NCI-H2107 treated with DMSO at 0.1 percent for 48 hours (cell line): ENCODE measurements around the gene KLHL15.
"Not testable (repeated sequence)": the region's sequence is repeated elsewhere in the genome, so short reads cannot be mapped to it uniquely, and the experiment has no call there.

Experiments
- DNase-seq: peaks from one replicate; lab custom pipeline; 2025; ENCODE audit not compliant: unreplicated experiment; lab: John Stamatoyannopoulos, UW

KLHL15 gene

DNA sequence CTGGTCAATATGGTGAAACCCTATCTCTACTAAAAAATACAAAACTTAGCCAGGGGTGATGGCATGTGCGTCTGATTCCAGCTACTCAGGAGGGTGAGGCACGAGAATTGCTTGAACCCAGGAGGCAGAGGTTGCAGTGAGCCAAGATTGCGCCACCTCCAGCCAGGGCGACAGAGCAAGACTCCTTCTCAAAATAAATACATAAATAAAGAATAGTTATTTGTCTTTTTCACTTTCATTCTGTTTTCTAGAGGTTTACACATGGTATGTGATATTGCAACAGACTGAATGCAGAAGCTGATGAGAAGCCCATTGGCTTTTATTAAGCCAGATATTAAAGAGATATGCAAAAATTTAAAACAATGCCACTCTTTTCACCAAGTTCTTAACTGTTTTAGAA lies 8.2 kb downstream of the KLHL15 start:
- DNase-seq = no peak

DNA sequence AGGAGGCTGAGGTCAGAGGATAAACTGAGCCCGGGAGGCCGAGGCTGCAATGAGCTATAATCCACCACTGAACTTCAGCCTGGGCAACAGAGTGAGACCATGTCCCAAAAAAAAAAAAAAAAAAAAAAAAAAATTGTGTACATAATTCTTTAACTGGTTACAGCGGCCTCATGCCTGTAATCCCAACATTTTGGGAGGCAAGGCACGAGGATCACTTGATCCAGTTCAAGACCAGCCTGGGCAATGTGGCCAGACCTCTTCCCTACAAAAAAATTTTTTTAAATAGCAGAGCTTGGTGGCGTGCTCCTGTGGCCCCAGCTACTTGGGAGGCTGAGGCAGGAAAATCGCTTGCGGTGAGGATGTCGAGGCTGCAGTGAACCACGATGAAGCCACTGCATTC lies 9.3 kb downstream of the KLHL15 start:
- DNase-seq = no peak

DNA sequence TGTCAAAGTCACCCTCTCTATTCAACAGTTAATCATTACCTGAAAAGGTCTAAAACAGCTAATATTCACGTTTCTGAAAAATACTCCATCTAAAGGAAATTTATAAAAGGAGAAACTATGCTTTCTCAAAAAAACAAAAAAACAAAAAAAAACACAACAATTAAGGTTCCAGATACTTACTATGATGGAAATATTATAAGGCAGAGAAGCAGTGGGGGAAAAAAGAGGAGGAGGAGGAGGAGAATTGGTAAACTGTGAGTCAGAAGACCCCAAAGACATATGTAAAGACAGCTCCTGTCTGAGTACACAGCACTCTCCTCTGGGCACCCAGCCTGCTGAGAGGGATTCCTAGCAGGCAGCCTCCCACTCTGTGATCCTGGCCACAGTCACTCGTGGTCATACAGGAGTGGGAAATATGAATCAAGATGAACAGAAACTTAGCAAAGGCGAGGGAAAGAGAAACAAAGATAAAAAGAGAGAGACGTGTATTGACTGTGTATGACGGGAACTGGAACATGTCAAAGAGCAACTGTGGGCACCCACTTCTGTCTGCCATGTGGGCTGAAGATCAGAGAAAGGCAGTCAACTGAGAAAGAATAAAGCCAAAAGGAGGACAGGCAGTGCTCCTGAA lies 12.5 kb downstream of the KLHL15 start:
- no peak for DNase-seq

DNA sequence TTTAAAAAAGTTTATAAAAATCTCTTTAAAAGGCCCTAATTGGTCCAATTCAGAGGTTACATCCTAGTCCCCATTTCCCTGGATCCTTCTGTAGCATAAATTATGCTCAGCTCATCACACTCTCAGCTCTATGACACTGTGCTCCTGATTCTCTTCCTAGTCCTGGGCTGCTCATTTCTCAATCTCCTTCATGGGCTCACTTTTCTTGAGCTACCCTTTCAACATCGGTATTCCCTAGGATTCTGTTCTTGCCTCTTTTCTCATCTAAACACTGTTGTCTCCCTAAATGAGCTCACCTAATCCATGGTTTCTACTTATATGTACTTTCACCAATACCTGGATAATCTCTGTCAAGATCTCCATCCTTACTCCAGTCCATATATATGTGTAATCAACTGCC lies 14.7 kb downstream of the KLHL15 start:
- DNase-seq = no peak

DNA sequence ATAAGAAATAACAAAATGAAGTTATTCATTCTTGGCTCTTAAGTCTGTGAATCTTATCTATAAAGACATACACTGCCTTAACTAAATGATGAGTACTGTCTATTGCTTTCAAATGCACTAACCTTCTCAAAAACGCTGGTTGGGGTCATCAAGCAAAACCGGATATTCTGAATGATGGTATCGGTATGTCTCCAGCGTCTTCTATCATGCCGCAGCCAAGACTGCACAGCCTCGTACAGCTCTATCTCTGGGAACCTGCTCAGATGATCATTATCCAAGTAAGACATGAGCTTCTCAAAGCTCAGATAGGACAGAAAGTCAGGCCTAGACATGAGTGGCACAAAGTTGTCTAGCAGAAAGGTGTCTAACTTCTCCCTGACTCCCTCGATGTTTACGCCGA lies 21.1 kb downstream of the KLHL15 start:
- DNase-seq = no peak

DNA sequence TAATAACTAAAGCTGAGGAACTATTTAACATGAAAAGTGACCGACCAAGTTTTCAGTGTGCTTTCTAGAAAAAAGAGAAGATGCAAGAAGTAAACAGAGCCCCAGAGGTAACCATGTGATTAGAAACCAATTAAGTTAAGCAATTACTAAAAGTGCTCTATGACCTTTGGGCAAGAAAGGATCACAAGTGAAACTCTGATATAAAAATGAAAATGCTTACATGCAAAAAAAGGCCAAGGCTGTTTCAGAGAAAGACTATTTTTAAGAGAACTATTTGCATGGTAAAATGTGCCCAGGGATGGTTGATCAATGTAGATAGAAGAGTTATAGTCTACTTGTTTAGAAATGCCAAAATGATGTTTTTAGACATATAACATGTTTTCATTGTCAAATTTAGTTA lies 22.0 kb downstream of the KLHL15 start:
- no peak for DNase-seq

DNA sequence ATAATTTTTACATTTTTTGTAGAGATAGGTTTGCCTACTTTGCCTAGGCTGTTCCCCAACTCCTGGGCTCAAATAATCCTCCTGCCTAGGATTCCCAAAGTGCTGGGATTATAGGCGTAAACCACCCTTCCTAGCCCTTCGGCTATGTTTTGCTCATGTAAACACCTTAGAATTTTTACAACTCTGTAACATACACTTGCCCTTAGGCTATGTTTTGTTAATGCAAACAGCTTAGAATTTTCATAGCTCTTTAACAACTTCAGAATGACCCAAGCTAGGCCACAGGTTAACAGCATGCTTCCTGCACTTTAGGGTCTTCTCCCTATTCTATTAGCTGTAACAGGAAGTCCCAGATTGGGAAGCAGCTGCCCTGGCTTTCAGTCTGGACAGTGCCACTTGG lies 24.2 kb downstream of the KLHL15 start:
- DNase-seq = no peak

DNA sequence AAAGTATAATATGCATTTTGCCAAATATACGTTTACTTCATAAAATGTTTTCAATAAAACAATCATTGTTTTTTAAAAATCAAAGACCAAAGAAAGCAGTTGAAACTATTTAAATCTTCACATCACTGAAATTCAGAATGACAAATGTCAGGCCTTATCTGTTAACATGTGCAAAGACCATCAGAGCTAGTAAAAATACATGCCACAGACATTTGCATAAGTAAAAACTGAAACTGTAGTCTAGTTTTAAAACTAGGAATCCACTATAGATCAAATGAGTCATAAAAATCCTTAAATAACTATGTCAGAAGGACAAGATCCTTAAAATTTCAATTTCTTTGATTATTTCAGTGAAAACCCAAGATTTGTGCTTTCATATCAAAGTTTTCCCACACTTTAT lies 24.8 kb downstream of the KLHL15 start:
- DNase-seq = no peak

DNA sequence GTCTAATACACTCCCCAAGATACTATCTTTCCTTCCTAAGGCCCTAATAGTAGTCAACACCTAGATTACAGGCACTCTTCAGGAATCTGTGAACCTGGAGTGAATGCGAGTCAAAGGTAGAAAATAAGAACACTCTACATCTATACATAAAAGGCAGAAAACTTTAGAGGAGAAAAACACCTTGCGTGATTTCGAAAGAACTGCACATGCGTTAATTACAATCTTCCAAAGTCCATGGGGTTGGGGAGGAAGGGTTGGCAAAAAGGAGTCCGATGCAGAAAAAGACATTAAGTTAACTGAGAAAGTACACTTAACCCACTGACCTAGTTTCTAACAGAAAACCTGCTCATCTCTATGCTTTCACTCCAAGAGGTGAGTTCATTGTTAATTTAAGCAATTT lies 27.3 kb downstream of the KLHL15 start:
- DNase-seq = no peak

DNA sequence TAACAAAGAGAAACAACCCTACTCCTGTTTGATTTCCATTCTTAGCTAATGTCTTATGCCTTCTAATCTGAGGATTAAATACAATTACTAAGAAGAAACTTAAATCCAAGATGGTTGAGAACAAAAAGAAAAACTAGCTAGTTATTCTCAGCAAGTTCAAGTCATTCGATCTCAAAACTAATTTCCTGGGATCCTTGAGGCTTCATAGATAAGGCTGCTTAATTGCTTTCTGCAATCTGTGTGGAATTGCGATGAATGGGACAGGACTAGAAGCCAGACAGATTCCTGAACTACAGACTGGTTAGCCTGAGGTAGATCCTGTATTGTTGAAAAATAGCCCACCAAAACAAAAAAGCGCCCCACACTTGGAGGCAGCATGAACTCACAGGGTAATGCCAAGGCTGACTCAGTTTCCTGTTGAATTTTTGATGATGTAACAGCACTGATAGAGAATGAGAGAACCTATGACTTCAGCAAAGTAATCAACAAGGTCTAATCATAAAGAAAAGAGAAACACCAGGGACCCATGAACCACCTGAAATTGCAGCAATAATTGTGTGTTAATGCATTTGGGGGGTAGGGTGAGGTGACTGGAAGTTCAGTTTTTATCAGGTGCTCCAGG lies 33.9 kb downstream of the KLHL15 start:
- no peak for DNase-seq

DNA sequence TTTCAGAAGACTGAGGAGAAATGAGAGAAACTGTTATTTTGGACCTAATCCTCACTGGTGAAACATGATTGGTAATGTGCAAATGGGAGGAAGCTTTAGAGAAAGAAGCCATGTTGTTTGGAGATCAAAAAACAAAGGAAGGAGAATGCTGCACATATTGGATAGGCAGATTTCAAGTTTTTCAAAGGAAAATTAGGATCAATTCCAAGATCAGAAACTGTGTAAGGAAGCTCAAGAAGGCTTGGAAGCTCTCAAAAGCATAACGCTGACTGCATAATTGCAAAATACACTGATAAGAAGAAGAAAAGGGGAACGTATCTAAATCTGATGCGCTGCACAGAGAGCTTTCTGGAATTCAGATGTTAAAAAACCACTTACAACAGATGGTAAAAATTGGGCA lies 34.6 kb downstream of the KLHL15 start:
- no peak for DNase-seq

DNA sequence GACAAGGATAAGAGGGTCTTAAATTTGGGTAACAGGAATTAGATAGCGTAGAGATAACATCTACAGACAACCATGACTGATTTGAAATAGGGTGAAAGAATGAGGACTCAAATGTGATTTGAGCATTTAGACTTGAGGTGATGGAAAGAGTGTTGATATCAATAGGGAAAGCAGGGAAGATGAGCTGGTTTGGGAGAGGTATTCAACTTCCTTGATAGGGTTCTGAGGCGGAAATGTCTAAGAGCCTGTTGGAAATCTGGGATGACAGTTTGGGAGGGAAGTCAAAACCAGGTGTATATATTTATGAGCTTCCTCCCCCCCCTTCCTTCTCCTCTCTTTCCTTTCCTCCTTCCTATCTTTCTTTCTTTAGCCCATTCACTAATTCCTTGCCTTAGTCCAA lies 36.5 kb downstream of the KLHL15 start:
- DNase-seq = no peak

DNA sequence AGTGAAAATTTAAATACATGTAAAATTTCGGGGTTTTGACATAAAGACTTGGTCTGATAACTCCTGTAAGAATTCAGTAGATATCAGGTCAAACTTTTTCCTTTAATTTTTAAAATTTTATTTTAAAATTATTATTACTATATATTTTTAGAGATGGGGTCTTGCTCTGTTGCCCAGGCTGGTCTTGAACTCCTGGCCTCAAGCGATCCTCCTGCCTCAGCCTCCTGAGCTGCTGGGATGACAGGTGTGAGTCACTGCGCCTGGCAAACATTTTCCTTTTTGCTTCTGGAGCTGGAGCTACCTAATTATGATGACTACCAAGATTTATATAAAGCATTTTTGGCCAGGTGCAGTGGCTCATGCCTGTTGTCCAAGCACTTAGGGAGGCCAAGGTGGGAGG lies 37.3 kb downstream of the KLHL15 start:
- no peak for DNase-seq

DNA sequence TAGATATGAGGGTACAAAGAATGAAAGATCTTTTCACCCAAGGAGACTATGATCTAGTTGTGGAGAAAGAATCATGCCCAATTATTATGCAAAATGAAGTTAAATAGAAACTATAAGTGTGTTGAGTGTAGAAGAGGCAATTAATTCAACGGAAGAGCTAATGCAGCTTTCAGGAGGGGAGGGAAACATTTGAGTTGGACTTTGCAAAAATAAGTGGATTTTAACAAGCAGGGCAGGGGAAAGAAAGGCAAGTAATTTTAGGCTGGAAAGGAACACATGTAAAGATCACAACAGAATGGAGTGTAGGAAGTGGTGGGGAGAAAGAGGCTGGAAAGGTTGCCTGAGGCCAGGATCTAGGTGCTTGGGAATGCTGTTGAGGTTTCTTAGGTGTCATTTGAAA lies 44.1 kb downstream of the KLHL15 start:
- no peak for DNase-seq

DNA sequence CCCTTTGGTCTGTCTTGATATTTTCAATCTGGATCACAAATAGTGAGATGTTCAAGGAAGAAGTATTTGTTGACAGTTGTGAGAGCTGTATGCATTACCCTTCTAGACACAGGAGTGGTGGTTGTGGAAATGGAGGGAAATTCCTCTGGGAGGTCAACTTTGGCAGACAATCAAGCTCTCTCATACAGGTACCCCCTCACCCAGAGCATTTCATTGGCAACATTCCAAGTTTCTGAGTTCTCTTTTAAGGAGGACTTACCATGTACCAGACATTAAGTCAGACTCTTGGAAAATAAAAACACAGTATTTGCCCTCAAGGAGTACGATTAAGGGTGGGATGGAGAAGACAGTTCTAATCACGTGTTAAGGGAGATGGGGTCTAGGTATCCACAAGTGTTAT lies 45.3 kb downstream of the KLHL15 start:
- peak; percentile 26 for DNase-seq

DNA sequence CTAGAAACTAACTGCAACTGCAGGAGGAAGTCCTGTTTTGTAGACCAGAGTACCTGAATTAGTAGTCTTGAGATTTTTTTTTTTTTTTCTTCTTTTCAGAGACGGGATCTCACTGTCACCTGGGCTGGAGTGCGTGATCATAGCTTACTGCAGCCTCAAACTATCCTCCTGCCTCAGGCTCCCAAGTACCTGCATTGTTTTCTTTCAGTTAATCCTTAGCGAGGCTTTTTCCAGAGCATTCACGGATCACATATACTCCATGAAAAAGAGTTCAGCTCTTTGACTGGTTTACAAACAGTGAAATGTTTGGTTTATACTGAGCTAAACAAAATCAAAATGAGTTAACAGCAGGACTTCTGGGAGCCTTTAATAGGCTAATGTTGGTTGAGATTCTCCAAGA lies 45.8 kb downstream of the KLHL15 start:
- no peak for DNase-seq

DNA sequence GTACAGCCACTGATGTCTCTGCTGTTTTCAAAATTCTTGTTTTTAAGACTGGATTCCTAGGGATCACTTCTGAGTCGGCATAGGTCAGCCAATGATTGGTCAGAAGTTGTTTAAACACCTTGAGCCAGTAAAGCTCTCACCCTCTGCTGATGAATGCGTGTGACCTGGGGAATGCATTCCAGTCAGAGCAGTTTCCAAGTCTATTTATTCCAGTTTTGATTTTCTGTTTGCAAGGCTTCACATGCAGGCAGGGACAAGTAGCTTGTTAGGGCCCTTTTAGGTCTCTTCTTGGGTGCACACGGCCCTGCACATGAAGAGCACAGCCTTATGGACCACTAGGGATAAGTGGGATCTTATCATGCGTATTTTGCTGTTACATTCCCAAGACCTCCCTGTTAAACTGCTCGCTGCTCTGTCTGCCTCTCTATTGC lies 47.0 kb downstream of the KLHL15 start:
- DNase-seq = no peak

DNA sequence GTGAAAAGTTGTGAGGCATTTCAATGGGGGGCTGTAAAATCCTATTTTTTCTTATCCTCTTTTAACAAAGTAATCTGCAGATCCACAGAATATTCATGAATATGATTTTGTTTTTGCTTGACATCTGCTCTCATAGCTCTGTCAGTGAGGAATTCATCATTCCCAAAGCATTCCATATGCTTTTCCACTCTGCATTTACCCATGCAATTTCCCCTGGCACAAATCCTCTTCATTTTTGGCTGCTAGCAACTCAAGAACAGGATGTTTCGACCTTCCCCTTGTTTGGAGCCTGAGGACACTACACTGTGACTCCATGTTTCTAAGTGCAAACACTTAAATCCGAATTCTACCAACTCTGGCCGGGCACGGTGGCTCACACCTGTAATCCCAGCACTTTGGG lies 48.5 kb downstream of the KLHL15 start:
- no peak for DNase-seq

DNA sequence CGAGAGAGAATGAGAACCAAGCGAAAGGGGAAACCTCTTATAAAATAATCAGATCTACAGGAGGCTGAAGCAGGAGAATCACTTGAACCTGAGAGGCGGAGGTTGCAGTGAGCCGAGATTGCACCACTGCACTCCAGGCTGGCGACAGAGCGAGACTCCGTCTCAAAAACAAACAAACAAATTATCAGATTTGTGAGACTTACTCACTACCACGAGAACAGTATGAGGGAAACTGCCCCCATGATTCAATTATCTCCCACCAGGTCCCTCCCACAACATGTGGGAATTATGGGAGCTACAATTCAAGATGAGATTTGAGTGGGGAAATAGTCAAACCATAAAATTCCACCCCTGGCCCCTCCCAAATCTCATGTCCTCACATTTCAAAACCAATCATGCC lies 61.4 kb downstream of the KLHL15 start:
- DNase-seq = not testable (repeated sequence)

DNA sequence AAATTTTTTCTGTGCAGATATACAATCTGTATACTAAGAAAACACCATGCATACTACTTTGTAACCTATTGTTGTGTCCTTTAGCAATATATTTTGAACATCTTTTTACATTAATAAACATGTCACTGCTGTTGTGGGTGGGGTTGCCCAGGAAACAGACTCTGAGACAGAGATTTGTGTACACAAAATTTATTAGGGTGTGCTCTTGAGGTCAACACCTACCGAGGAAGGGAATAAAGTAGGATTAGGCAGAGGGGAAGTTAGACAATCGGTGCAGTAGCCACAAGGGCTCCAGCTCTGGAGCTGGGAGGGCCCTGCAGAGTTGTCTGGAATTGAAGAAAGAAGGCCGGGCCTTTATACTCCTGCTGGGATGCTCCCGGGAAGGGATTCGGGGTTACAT lies 62.8 kb downstream of the KLHL15 start:
- DNase-seq = no peak

DNA sequence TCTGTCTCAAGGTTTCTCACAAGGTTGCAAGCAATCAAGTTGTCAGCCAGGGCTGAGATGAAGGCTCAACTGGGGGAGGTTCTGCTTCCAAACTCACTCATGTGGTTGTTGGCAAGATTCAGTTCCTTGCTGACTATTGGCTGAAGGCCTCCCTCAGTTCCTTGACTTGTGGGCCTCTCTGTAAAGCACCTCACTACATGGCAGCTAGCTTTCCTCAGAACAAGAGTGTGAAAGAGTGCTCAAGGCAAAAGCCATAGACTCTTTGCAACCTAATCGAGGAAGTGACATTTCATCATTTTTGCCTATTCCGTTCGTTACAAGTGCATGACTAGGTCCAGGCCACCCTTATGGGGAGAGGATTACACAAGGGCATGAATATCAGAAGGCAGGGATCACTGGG lies 67.2 kb downstream of the KLHL15 start:
- no peak for DNase-seq

DNA sequence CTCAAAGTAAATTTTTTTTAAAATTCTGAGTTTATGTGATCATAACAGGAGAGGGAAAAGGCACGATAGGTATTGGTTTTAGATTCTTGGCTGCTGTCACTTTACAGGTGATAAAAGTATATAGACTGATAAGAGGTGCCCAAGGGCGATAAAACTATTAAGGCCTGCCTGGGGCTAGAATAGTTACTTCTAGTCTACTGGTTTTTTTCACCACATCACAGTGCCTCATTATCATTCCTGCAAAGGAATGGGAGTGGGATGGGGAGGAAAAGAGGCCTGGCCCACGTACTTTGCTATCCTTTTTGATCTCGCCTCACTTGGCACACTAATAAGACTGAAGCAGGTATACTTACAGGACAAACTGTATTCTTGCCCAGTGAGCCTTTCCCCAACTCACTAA lies 72.6 kb downstream of the KLHL15 start:
- no peak for DNase-seq

DNA sequence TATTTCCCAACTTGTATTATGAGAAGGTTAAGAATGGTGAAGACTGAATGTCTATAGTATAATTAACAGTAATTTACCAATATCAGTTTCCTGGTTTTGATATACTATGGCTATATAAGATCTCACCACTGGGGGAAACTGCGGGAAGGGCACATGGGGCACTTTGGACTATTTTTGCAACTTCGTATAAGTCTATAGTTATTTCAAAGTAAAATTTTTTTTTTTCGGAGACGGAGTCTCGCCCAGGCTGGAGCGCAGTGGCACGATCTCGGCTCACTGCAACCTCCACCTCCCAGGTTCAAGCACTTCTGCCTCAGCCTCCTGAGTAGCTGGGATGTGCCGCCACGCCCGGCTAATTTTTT lies 73.1 kb downstream of the KLHL15 start:
- DNase-seq = no peak
